RWPE2 (cell line): Measurements from ENCODE around the gene COL23A1.

Source experiments
- ATAC-seq: fragments of 200-7000 bp; cut with Tn5 transposase; 3 replicates; pipeline ENCODE4 v1.9.1; 2021; ENCODE audit warnings: low read depth
- DNase-seq: peaks from one replicate; pipeline ENCODE4 v3.0.0-alpha.2; 2020; ENCODE audit warnings: low spot score
- H3K27ac ChIP-seq: fragments of 450-650 bp; 2 replicates; pipeline ENCODE4 v1.5.1; 2017; ENCODE audit warnings: mild to moderate bottlenecking; ENCODE audit not compliant: poor library complexity, severe bottlenecking
- H3K27me3 ChIP-seq: fragments of 250-450 bp; sonication (Bioruptor Pico); 2 replicates; pipeline ENCODE4 v1.5.1; 2021; ENCODE audit warnings: mild to moderate bottlenecking, moderate library complexity; ENCODE audit not compliant: insufficient read depth, poor library complexity, severe bottlenecking
- H3K36me3 ChIP-seq: fragments of 250-450 bp; sonication (Bioruptor Pico); 2 replicates; pipeline ENCODE4 v1.5.1; 2020; ENCODE audit warnings: low read depth, mild to moderate bottlenecking, moderate library complexity
- H3K4me1 ChIP-seq: fragments of 250-450 bp; sonication (Bioruptor Pico); 2 replicates; pipeline ENCODE4 v1.5.1; 2021; ENCODE audit warnings: mild to moderate bottlenecking, moderate library complexity; ENCODE audit not compliant: insufficient read depth, poor library complexity, severe bottlenecking
- H3K4me3 ChIP-seq: fragments of 250-450 bp; sonication (Bioruptor Pico); 2 replicates; pipeline ENCODE4 v1.5.1; 2021; ENCODE audit warnings: mild to moderate bottlenecking, moderate library complexity; ENCODE audit not compliant: severe bottlenecking
- H3K9me3 ChIP-seq: fragments of 250-450 bp; sonication (Bioruptor Pico); 2 replicates; pipeline ENCODE4 v1.5.1; 2021; ENCODE audit warnings: mild to moderate bottlenecking, moderate library complexity; ENCODE audit not compliant: severe bottlenecking
- TF ChIP-seq, protein P1 (sequence below): fragments of 450-650 bp; IDR thresholded peaks from one replicate; pipeline ENCODE4 v1.5.1; 2017; ENCODE audit warnings: mild to moderate bottlenecking, moderate library complexity; ENCODE audit not compliant: poor library complexity, severe bottlenecking

Gene COL23A1

DNA sequence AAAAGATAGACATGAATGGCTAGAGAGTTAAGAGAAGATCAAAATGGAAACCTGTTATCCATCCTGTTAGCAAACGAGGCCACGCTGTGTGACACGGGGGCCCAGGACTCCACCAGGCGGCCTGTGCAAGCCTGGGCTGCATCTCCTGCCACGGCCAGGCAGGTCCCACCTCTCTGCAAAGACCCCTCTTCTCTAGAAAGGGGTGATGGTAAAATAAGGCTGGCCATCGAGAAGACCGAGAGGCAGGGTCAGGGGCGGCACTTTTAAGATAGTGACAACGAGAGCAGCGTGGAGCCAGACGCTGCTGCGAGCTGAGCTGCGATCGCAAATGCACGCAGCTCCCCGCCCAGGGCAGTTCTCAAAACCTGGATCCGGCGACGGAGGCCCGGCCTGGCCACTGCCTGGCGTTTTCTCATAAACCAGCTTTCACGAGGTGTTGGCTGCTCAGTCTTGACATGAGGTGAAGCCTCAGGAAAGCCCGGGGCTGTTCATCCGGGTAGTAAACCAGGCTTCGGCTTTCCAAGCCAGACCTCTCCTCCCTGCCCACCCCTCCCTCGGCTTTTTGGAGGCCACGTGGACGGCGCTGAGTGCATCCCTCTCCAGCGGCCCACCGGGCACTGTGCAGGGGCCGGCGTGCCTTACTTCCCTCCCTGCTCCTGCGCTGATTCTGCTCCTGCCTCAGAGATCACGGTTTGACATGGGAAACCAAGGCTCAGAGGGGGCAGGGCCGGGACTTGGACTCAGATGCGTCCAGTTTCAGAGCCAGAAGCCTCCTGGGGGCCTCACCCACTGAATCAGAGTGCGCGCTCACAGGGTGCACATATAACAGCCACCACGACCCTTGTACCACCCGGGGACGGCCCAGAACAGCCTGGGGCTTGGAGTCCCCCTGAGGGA lies 206.0 kb downstream of the COL23A1 start:
- TF ChIP-seq, protein P1, sequence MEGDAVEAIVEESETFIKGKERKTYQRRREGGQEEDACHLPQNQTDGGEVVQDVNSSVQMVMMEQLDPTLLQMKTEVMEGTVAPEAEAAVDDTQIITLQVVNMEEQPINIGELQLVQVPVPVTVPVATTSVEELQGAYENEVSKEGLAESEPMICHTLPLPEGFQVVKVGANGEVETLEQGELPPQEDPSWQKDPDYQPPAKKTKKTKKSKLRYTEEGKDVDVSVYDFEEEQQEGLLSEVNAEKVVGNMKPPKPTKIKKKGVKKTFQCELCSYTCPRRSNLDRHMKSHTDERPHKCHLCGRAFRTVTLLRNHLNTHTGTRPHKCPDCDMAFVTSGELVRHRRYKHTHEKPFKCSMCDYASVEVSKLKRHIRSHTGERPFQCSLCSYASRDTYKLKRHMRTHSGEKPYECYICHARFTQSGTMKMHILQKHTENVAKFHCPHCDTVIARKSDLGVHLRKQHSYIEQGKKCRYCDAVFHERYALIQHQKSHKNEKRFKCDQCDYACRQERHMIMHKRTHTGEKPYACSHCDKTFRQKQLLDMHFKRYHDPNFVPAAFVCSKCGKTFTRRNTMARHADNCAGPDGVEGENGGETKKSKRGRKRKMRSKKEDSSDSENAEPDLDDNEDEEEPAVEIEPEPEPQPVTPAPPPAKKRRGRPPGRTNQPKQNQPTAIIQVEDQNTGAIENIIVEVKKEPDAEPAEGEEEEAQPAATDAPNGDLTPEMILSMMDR = no peak
- Histone ChIP-seq H3K36me3 (no peaks in the 10 kb centered on the region), H3K4me1 (no peaks in the 10 kb centered on the region), H3K9me3 (no peaks in the 10 kb centered on the region), H3K27ac (no peak overlapping the region), H3K27me3 (no peaks in the 10 kb centered on the region), H3K4me3 (no peak overlapping the region)
- DNase-seq = peak; percentile 57
- ATAC-seq = no peak

DNA sequence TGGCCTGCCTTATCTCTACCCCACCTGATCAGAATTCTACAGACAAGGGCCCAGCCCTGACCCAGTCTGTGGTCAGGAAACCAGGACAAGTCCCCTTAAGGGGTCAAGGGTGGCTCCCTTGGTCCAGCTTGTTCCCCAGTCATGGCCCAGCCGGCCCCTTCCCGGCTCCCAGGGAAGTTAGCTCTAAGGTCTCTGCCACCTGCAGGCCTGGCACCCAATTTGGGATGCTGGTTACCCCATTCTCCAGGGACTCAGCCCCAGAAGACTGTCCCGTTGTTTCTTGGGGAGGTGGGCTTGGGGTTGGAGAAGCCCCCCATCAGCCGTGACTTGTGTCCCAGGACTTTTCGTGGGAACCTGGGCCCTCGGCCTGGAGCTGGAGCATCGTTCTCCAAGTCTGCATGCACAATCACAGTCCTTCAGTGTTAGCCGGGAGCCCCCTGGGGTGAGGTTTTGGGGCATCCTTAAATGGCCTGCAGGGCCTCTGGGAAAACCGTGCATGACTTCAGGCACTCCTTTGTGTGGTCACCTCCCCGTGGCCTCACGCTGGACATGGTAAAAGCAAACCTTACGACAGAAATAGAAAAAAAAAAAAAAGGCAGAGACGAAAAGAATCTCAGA lies 206.8 kb downstream of the COL23A1 start:
- Histone ChIP-seq H3K9me3 (no peaks in the 10 kb centered on the region), H3K27me3 (no peaks in the 10 kb centered on the region), H3K4me3 (no peak overlapping the region), H3K4me1 (no peaks in the 10 kb centered on the region), H3K36me3 (no peaks in the 10 kb centered on the region), H3K27ac (no peak overlapping the region)
- no peak for ATAC-seq
- peak; percentile 52 for DNase-seq
- TF ChIP-seq, protein P1 = no peak

DNA sequence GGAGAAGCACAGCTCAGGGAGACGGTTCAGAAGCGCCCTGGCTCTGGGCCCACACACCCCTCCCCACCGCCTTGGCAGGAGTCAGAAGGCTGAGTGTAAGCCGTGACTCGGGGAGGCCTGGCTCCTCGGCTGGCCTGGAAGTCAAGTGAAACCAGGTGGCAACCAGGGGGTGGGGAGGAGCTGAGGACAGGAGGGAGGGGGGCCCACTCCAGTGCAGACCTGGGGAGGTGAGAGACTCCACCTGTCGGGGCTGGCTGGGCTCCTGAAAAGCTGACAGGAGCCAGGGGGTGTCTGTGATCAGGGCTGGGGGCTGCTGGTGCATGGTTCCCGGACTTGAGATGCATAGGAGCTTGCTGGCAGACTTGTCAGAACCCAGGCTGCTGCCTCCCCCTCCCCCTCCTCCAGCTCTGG lies 207.4 kb downstream of the COL23A1 start:
- DNase-seq (peak; percentile 61), ATAC-seq (no peak)
- no peak overlapping the region for H3K4me3 ChIP-seq
- H3K27ac ChIP-seq = no peak overlapping the region
- TF ChIP-seq, protein P1 = no peak
- H3K27me3 ChIP-seq = no peaks in the 10 kb centered on the region
- H3K4me1 ChIP-seq = no peaks in the 10 kb centered on the region
- no peaks in the 10 kb centered on the region for H3K9me3 ChIP-seq
- H3K36me3 ChIP-seq = no peaks in the 10 kb centered on the region

DNA sequence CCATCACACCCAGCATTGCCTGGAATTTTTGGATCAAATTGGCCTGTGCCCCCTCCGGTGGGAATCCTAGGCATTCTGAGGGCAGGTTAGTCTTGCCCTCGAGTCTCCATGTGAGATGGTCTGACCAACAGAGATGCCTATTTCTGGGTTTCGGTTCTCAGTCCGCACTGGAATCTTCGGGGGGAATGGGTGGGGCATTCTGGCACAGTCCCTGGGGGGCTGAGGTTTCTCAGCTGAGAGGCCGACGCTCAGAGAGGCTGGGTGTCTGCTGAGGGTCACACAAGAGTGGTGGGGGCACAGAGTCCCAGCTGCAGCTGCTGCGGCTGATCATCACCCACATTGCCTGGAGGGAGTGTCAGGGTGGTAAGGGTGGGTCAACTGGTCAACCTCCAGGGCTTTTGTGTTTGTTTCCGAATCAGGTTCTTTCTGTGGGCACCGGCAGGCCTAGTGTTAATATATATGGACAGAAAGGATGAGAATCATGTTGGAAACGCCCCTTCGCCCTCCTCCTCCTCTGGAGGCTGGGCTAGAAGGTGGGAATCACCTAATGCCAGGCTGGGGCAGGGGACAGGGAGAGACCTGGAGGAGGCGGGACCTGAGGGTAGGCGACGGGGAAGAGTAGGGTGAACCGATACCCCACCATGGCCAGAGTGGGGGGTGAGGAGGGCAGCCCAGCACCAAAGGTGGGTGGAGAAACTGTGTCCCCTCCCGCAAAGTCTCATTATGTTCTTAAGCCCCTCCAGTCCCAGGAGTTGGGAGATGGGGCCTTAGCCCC lies 208.1 kb downstream of the COL23A1 start:
- Histone ChIP-seq H3K27me3 (no peaks in the 10 kb centered on the region), H3K4me3 (no peak overlapping the region), H3K36me3 (no peaks in the 10 kb centered on the region), H3K4me1 (no peaks in the 10 kb centered on the region), H3K9me3 (no peaks in the 10 kb centered on the region), H3K27ac (no peak overlapping the region)
- DNase-seq = peak; percentile 52
- no peak for ATAC-seq
- TF ChIP-seq, protein P1 = no peak
